AG04450 (cell line): Measurements from ENCODE around the gene C1orf50. TPM values are rescaled to one million over a fixed set of nuclear protein-coding genes. Genes with fewer than 3 reads are reported as not detected.

Source experiments
- CTCF ChIA-PET: fragments of 300-600, 350-600 bp; formaldehyde crosslinking; extraction: SDS; loops from one replicate; lab custom pipeline; 2022; ENCODE audit warnings: antibody characterized with exemption, inconsistent platforms; lab: Charles Lee
- POLR2A ChIA-PET: fragments of 350-600 bp; formaldehyde crosslinking; extraction: SDS; loops from one replicate; lab custom pipeline; 2021; ENCODE audit warnings: antibody characterized with exemption, inconsistent platforms; lab: Yijun Ruan, JAX
- DNase-seq: peaks from one replicate; pipeline ENCODE4 v3.0.0-alpha.2; 2011; ENCODE audit warnings: low read depth, low spot score
- H3K27ac ChIP-seq: one replicate; pipeline ENCODE4 v1.5.1; 2012; ENCODE audit warnings: low read depth, low read length, control low read depth
- H3K27me3 ChIP-seq: one replicate; pipeline ENCODE4 v1.6.0; 2012; ENCODE audit warnings: low read length; ENCODE audit not compliant: control insufficient read depth, insufficient read depth
- H3K4me3 ChIP-seq: 2 replicates; pipeline ENCODE4 v1.5.1; 2011; ENCODE audit warnings: mild to moderate bottlenecking, low read depth, low read length, control low read depth
- H3K9me3 ChIP-seq: 2 replicates; pipeline ENCODE4 v1.5.1; 2012; ENCODE audit warnings: low read length; ENCODE audit not compliant: control insufficient read depth, insufficient read depth
- CTCF ChIP-seq: IDR thresholded peaks from 2 replicates; pipeline ENCODE4 v1.5.1; 2011; ENCODE audit warnings: low read depth, low read length, control low read depth, inconsistent platforms
- polyA plus RNA-seq: library from polyadenylated mRNA; depleted of rRNA; stranded (reverse); fragments of >200 nt; gene quantifications from 2 replicates; pipeline ENCODE4 v1.2.3, GENCODE V29; 2011

Gene C1orf50
- polyA plus RNA-seq, 1 experiment: 6.4 TPM

- Histone ChIP-seq H3K27me3 (peaks cover 9% of the 10 kb centered on the region), H3K9me3 (no peaks in the 10 kb centered on the region; the same call in 1 of the 2 replicates), H3K4me3 (no peak overlapping the region), H3K27ac (no peak overlapping the region)
- DNase-seq: no peak
- no peak for TF ChIP-seq CTCF
- ChIA-PET POLR2A (interaction anchor here (0.6 kb wide), 1 partner anchor 279 kb away, joined by 4 read pairs; no protein-coding TSS in a partner anchor), CTCF (no interaction called here)
These were observed 30.4 kb upstream of the C1orf50 start for GRCh38 chr1:42736571-42737200.

GRCh38 chr1:42737257-42737656 is 29.8 kb upstream of the C1orf50 start:
- no peaks in the 10 kb centered on the region; the same call in 1 of the 2 replicates for H3K9me3 ChIP-seq
- TF ChIP-seq CTCF: no peak
- CTCF ChIA-PET: no interaction called here
- DNase-seq: no peak
- no peak overlapping the region for H3K27ac ChIP-seq
- peaks cover 7% of the 10 kb centered on the region for H3K27me3 ChIP-seq
- POLR2A ChIA-PET: interaction anchor here (0.6 to 1.8 kb wide), 2 partner anchors 55 to 280 kb away, joined by 4 to 5 read pairs; partner anchors contain the start of gene YBX1
- H3K4me3 ChIP-seq: no peak overlapping the region

DNA sequence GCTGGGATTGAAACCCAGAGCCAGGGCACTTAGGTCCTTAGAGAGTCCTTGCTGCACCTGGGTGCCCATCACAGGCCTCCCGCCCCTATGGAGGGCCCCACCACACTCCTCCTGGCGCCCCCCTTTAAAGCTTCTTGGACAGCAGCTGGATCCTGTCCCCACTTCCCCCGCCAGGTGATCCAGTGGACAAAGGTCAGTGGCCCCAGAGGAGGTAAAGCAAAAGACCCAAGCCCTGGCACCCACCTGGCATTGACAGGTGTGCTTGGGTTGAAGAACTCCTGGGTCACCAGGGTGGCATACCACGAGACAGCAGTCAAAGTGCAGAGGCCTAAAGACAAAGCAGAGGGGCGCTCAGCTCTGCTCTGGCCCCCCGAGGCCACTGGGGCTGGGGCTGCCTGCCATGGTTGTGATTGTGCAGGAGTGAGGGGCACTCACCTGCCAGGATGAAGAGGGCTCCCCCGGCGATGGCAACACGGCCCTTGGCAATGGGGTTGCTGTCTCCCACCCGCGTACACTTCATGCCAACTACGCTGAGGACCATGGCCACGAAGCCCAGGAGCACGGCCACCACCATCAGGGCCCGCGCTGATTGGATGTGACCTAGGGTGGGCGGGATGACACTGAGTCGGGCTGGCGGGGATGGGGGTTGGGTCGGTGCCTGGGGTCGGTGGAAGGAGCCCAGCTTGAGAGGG is 28.9 kb upstream of the C1orf50 start:
- POLR2A ChIA-PET: interaction anchor here (1.8 kb wide), 1 partner anchor 56 kb away, joined by 5 read pairs; the partner anchor contains the start of gene YBX1
- Histone ChIP-seq H3K9me3 (no peaks in the 10 kb centered on the region; the same call in 1 of the 2 replicates), H3K27me3 (peaks cover 6% of the 10 kb centered on the region), H3K27ac (no peak overlapping the region), H3K4me3 (no peak overlapping the region)
- CTCF ChIA-PET: no interaction called here
- DNase-seq: no peak
- no peak for TF ChIP-seq CTCF

DNA sequence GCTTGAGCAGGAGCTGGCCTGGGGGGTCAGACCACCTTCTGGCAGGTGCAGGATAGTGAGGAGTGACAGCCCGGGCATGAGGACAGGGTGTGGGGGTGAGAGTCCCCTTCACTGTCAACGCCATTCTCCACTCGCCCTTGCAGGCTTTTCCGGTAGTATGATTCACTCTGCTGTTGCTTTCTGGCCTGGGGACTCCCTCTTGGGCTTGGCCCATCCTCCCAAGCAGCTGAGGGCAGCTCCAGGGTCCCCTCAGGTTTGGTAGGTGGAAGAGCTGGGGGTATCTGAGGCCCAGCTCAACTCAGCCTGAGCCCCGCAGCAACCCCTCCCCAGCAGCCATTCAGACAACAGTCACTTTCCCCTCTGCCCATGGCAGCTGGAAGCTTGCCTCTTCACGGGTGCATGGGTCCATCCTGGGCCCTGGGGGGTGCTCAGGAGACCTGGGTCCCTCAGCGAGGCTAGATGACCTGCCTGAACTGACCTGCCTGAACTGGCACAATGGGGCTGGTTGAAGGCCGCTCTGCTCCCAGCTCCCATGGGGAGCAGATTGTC is 28.3 kb upstream of the C1orf50 start:
- H3K9me3 ChIP-seq: no peaks in the 10 kb centered on the region; the same call in 1 of the 2 replicates
- H3K27ac ChIP-seq: no peak overlapping the region
- CTCF ChIA-PET: no interaction called here
- no peak for TF ChIP-seq CTCF
- peaks cover 6% of the 10 kb centered on the region for H3K27me3 ChIP-seq
- no peak overlapping the region for H3K4me3 ChIP-seq
- POLR2A ChIA-PET: interaction anchor here (1.8 kb wide), 1 partner anchor 57 kb away, joined by 5 read pairs; the partner anchor contains the start of gene YBX1
- no peak for DNase-seq
